Measurements from ENCODE around the gene PRKCE. TPM values are rescaled to one million over a fixed set of nuclear protein-coding genes. Genes with fewer than 3 reads are reported as not detected.

The PRKCE gene
- total and polyA plus RNA-seq, 2 donors (not counting 3 experiments of a cell fraction or from before 2014, with no cell fraction given): 27.9 to 33.9 TPM

DNA sequence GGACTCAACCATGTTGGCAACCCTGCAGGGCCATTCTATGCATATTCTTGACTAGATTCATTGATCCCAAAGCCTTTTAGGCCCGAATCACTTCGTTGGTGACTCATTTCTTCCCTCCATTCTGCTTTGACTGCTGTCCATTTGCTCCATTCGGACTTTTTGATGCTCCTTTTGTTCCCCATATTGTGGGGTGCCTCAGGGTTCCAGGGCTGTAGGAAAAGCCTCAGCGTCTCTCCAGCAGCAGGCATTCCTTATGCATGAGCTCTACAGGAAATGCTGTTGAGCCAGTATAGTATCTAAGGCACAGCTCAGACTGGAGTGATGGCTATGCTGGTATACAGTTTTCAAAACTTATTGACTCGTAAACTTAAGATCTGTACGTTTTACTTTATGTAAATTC, 292.6 kb downstream of the PRKCE start:
- intact Hi-C loops (cut with micrococcal nuclease) (no loop called here), dilution Hi-C loops (cut with MboI; ENCODE audit: extremely low pct_ligation_motif_present, low sequenced_read_pairs) (no loop called here)

More for the DNA sequence above, 292.6 kb downstream of the PRKCE start:
- no peaks in the 10 kb centered on the region for H4K20me1 ChIP-seq (replicated peaks; ENCODE audit: control insufficient read depth, extremely low read depth, insufficient read depth, low read length)
- H3K4me2 ChIP-seq (ENCODE audit: insufficient read depth, low read length): peak overlapping the region; percentile 9
- no peaks in the 10 kb centered on the region for H3K79me2 ChIP-seq (ENCODE audit: control insufficient read depth, insufficient read depth, low read length)
- FAIRE-seq: peak; percentile 74
- no peaks in the 10 kb centered on the region for H3K36me3 ChIP-seq (ENCODE audit: control insufficient read depth in 2 of 2, extremely low read depth in 1 of 2, insufficient read depth in 2 of 2, low read length in 2 of 2)
- peaks cover 42% of the 10 kb centered on the region for H3K4me1 ChIP-seq (ENCODE audit: control insufficient read depth, extremely low read depth, insufficient read depth, low read length)
- TF ChIP-seq FOS (IDR thresholded peaks at IDR 0.05; ENCODE audit: borderline replicate concordance, insufficient read depth, low read length) (peak; percentile 51), JUN (IDR thresholded peaks at IDR 0.05; ENCODE audit: borderline replicate concordance, insufficient read depth, insufficient read length, low read depth) (peak; percentile 53), CTCF (IDR thresholded peaks at IDR 0.05; ENCODE audit: extremely low read depth in 1 of 2, insufficient read depth in 1 of 2, low read depth in 1 of 2, low read length in 2 of 2) (no peak)
- no peak overlapping the region for H3K4me3 ChIP-seq (replicated peaks in 1 of 3; ENCODE audit: insufficient read depth in 1 of 3, low read depth in 1 of 3, low read length in 3 of 3)
- POLR2A ChIA-PET: interaction anchor here (1.4 kb wide), 1 partner anchor 294 kb away, joined by 3 read pairs; no protein-coding TSS in a partner anchor
- CTCF ChIA-PET: interaction anchor here (0.6 to 2.3 kb wide), 5 partner anchors 8 to 294 kb away, joined by 3 to 11 read pairs (median 7); no protein-coding TSS in a partner anchor
- peak; percentile 63 for DNase-seq (ENCODE audit: low read depth, low spot score)
- H3K9me3 ChIP-seq (replicated peaks; ENCODE audit: control insufficient read depth, insufficient read depth, low read length): no peaks in the 10 kb centered on the region
- H3K9me1 ChIP-seq (replicated peaks; ENCODE audit: control insufficient read depth, extremely low read depth, insufficient read depth, low read length): no peaks in the 10 kb centered on the region
- no peak overlapping the region for H2AFZ ChIP-seq (ENCODE audit: low read depth, low read length)
- H3K9ac ChIP-seq (replicated peaks; ENCODE audit: extremely low read depth, insufficient read depth, low read length): no peak overlapping the region
- no peaks in the 10 kb centered on the region for H3K27me3 ChIP-seq (ENCODE audit: control insufficient read depth in 2 of 2, insufficient read depth in 2 of 2, low read length in 2 of 2)
- H3K27ac ChIP-seq (ENCODE audit: insufficient read depth, low read depth, low read length): peak overlapping the region; percentile 41
- BruUV-seq (replicated peaks): no TSS peak
